Bronchial epithelial cell (primary cell): ENCODE data around the gene BRF1. TPM values are rescaled to one million over a fixed set of nuclear protein-coding genes. Genes with fewer than 3 reads are reported as not detected.

ENCODE experiments used
- DNase-seq: peaks from one replicate; pipeline ENCODE4 v3.0.0-alpha.2; 2010; ENCODE audit warnings: low read depth
- FAIRE-seq: peaks from 2 replicates; lab custom pipeline; 2011; peaks lifted over from hg19 to GRCh38; lab: Jason Lieb, UNC
- H3K27me3 ChIP-seq: 2 replicates; pipeline ENCODE4 v1.5.1; 2011; ENCODE audit warnings: low read length; ENCODE audit not compliant: control insufficient read depth, insufficient read depth
- H3K36me3 ChIP-seq: 2 replicates; pipeline ENCODE4 v1.5.1; 2011; ENCODE audit warnings: low read length; ENCODE audit not compliant: control insufficient read depth, insufficient read depth
- H3K4me3 ChIP-seq: 2 replicates; pipeline ENCODE4 v1.5.1; 2011; ENCODE audit warnings: mild to moderate bottlenecking, low read depth, low read length, control low read depth
- total RNA-seq: library from RNA; depleted of rRNA; stranded (reverse); fragments of >200 nt; gene quantifications from 2 replicates; pipeline ENCODE4 v1.2.1, GENCODE V29; 2014
- TF ChIP-seq, protein P1 (sequence below): IDR thresholded peaks from 2 replicates; pipeline ENCODE4 v1.5.1; 2011; ENCODE audit warnings: mild to moderate bottlenecking, moderate library complexity, low read length, control low read depth, inconsistent platforms; ENCODE audit not compliant: insufficient read depth, severe bottlenecking

The BRF1 gene
- total RNA-seq, 1 donor from 2014 or later: 24.0 TPM

DNA sequence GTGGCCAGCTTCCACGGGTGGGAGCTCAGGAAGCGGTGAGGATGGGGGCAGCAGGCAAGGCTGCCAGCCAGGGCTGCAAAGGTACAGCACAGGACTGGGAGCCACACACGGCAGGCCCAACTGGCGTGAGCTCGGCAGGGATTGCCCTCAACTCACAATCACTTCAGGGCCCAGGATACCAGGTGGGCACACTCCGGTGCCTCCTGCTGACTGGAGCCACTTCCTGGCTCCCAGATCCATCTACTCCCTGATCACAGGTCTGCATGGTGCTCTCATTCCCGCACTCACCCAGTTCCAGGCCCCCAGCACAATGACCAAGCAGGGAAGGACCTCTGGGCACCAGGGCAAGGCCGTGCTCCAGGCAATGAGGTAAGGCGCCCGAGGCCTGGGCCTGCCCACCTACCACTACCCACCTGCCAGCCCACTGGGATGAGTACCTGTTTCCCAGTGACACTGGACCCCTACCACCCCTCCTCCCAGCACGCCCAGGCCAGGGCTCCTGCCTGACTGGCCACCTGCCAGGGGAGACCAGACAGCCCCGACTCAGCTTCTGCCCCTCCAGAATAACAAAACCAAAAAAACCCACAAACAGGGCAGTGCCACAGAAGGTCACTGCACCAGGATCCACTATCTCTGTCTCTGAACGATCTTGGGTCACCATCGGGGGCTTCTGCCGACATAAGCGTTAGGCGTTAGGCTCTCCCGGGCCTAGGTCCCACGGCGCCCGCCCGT lies 134.1 kb downstream of the BRF1 start:
- Histone ChIP-seq H3K36me3 (peaks cover 6% of the 10 kb centered on the region), H3K27me3 (no peaks in the 10 kb centered on the region), H3K4me3 (peak overlapping the region; percentile 34)
- DNase-seq: peak; percentile 44
- FAIRE-seq: no peak
- TF ChIP-seq, protein P1, sequence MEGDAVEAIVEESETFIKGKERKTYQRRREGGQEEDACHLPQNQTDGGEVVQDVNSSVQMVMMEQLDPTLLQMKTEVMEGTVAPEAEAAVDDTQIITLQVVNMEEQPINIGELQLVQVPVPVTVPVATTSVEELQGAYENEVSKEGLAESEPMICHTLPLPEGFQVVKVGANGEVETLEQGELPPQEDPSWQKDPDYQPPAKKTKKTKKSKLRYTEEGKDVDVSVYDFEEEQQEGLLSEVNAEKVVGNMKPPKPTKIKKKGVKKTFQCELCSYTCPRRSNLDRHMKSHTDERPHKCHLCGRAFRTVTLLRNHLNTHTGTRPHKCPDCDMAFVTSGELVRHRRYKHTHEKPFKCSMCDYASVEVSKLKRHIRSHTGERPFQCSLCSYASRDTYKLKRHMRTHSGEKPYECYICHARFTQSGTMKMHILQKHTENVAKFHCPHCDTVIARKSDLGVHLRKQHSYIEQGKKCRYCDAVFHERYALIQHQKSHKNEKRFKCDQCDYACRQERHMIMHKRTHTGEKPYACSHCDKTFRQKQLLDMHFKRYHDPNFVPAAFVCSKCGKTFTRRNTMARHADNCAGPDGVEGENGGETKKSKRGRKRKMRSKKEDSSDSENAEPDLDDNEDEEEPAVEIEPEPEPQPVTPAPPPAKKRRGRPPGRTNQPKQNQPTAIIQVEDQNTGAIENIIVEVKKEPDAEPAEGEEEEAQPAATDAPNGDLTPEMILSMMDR: no peak

DNA sequence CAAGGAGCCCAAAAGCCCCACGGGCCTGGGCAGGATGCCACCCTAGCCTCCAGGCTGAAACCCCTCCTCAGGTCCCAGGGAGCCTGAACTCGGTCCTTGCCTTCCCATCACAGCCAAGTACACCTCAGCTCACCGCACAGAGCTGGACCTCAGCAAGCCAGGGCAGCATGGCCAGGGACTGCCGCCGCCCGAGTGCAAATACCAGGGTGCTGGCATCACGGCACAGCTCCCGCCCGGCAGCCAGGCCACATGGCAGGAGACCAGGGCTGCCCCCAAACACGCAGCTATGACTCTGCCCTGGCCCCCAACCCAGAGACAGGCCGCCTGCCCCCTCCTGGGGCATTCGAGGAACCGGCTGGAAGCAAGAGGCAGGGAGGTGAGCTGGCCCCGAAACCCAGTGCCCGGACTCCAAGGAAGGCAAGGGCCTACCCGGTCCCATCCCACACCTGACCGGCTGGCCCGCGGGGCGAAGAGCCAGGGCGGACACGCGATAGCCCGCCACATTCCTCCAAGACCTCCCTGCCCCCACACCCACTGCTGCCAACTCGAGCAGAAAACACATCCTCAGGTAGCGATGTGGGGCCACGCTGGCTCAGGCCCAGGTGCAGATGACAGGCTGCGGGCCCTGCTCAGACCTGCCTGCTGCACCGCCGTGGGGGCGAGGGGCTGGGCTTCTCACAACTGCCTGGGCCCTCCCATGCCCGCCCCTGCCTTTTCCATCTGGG lies 134.9 kb downstream of the BRF1 start:
- Histone ChIP-seq H3K27me3 (no peaks in the 10 kb centered on the region), H3K4me3 (peak overlapping the region; percentile 34), H3K36me3 (peaks cover 8% of the 10 kb centered on the region)
- FAIRE-seq (no peak), DNase-seq (peak; percentile 69)
- TF ChIP-seq, protein P1: no peak

DNA sequence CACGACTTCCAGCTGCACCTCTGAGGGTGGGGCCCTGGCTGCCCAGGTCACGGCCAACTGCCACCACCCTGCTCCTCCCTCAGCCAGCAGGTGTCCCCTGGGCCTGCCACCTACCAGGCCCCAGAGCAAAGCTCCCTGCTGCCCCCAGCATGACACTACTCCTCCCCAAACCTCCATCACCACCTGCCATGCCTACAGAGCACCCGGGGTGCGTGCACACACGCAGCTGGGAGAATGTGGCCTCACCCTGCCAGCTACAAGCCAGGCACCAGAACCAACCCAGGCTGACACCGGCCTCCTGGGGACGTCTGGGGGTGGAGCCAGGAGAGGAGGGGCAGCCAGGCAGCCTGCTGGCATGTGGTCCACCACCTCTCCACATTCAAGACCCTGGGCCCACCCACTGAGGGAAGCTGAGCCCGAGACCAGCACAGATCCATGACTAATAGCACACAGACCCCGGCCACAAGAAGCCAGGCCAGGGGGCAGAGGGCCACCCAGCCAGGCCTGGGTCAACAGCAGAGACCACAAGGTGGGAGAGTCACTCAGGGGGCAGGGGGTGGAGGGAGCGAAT lies 135.6 kb downstream of the BRF1 start:
- Histone ChIP-seq H3K36me3 (peaks cover 8% of the 10 kb centered on the region), H3K27me3 (no peaks in the 10 kb centered on the region), H3K4me3 (peak overlapping the region; percentile 34)
- DNase-seq: no peak
- TF ChIP-seq, protein P1: no peak
- no peak for FAIRE-seq

DNA sequence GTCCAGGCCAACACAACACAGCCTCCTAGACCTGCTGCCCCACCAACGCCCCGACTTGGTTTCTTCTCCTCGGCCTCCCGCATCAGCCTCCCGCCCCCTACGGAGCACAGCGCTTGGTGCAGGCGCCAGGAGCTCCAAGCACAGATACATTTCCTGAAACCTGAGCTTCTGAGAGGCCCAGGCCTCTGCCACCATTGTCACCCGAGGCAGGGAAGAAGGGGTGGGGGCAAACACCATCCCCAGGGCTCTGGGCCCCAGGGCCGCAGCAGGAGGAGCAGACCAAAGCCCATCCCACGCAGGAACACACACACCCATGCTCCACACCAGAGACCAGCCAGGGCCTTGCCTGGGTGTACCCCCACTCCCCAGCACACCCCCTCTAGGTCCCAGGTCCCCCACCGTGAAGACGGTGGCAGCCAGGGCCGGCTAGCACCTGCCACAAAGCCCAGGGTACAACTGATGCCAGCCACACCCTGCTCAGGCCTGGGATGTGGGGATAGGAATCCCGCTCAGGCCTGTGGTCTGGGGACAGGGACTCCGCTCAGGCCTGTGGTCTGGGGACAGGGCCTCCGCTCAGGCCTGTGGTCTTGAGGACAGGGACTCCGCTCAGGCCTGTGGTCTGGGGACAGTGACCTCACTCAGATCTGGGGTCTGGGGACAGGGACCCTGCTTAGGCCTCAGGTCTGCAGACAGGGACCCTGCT lies 137.6 kb downstream of the BRF1 start:
- Histone ChIP-seq H3K4me3 (no peak overlapping the region), H3K36me3 (peaks cover 11% of the 10 kb centered on the region), H3K27me3 (no peaks in the 10 kb centered on the region)
- DNase-seq: no peak
- no peak for FAIRE-seq
- TF ChIP-seq, protein P1: no peak

DNA sequence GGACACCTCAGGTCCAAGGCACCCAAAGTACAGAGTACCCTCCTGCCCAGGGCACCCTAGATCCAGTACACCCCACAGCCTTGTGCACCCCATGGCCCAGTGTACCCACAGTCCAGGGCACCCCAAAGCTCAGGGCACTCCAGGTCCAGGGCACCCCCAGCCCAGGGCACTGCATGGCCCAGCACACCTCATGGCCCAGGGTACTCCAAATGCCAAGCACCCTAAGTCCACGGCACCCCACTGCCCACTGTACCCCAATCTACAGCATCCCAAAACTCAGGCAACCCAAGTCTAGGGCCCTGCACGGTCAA lies 138.2 kb downstream of the BRF1 start:
- no peak overlapping the region for H3K4me3 ChIP-seq
- DNase-seq (no peak), FAIRE-seq (no peak)
- H3K36me3 ChIP-seq: peaks cover 14% of the 10 kb centered on the region
- TF ChIP-seq, protein P1: no peak
- H3K27me3 ChIP-seq: no peaks in the 10 kb centered on the region
